GM21576 (cell line): Measurements from ENCODE around the gene TMEM192.
"Not testable (repeated sequence)": the region's sequence is repeated elsewhere in the genome, so short reads cannot be mapped to it uniquely, and the experiment has no call there.

ENCODE experiments used
- ATAC-seq: cut with Tn5 transposase; IDR thresholded peaks from one replicate; pipeline ENCODE4 v1.9.1; 2021; ENCODE audit warnings: mild to moderate bottlenecking, moderate library complexity; ENCODE audit not compliant: unreplicated experiment

TMEM192 gene

GRCh38 chr4:165112368-165113121 is at the start of gene TMEM192:
Gene TMEM192 (minus strand): TSS chr4:165112860. CDS start chr4:165112773, 87 bp downstream.
- peak; percentile 97 for ATAC-seq

- no peak for ATAC-seq
Observed at GRCh38 chr4:165158762-165159161, 46.1 kb upstream of the TMEM192 start.

- no peak for ATAC-seq
Observed at GRCh38 chr4:165156906-165157305, 44.2 kb upstream of the TMEM192 start.

GRCh38 chr4:165154482-165154881 is 41.8 kb upstream of the TMEM192 start:
- ATAC-seq = no peak

- ATAC-seq = no peak
Observed at GRCh38 chr4:165152527-165152926, 39.9 kb upstream of the TMEM192 start.

- no peak for ATAC-seq
Observed at GRCh38 chr4:165151734-165152133, 39.1 kb upstream of the TMEM192 start.

GRCh38 chr4:165150545-165150944 is 37.9 kb upstream of the TMEM192 start:
- ATAC-seq = no peak

GRCh38 chr4:165138843-165139242 is 26.2 kb upstream of the TMEM192 start:
- ATAC-seq = no peak

- no peak for ATAC-seq
Observed at GRCh38 chr4:165137205-165137604, 24.5 kb upstream of the TMEM192 start.

GRCh38 chr4:165136529-165136928 is 23.9 kb upstream of the TMEM192 start:
- no peak for ATAC-seq

GRCh38 chr4:165133150-165133549 is 20.5 kb upstream of the TMEM192 start:
- no peak for ATAC-seq

GRCh38 chr4:165131247-165131832 is 18.7 kb upstream of the TMEM192 start:
- ATAC-seq = peak; percentile 70

- no peak for ATAC-seq
Observed at GRCh38 chr4:165129924-165130323, 17.3 kb upstream of the TMEM192 start.

GRCh38 chr4:165125869-165126499 is 13.3 kb upstream of the TMEM192 start:
- not testable (repeated sequence) for ATAC-seq

GRCh38 chr4:165124488-165124887 is 11.8 kb upstream of the TMEM192 start:
- ATAC-seq = no peak

- peak; percentile 89 for ATAC-seq
Observed at GRCh38 chr4:165118256-165118909, 5.7 kb upstream of the TMEM192 start.

GRCh38 chr4:165115301-165115700 is 2.6 kb upstream of the TMEM192 start:
- ATAC-seq = no peak

GRCh38 chr4:165111906-165112367 is 723 bp downstream of the TMEM192 start:
- no peak for ATAC-seq

- ATAC-seq = no peak
Observed at GRCh38 chr4:165106518-165106917, 6.1 kb downstream of the TMEM192 start.

GRCh38 chr4:165101641-165102040 is 11.0 kb downstream of the TMEM192 start:
- no peak for ATAC-seq

GRCh38 chr4:165096776-165097175 is 15.9 kb downstream of the TMEM192 start:
- no peak for ATAC-seq
